GM23338 (cell line): ENCODE measurements around the gene HSH2D. TPM values are rescaled to one million over a fixed set of nuclear protein-coding genes. Genes with fewer than 3 reads are reported as not detected.

ENCODE experiments used
- polyA plus RNA-seq: library from polyadenylated mRNA; unstranded; fragments of >200 nt; fragmentation: Nextera tagmentation; extraction: Ambion mirVana; gene quantifications from 2 replicates; pipeline ENCODE4 v1.2.1, GENCODE V29; 2016
- small RNA-seq: library from RNA; depleted of rRNA; stranded (forward); fragments of <200 nt; gene quantifications from one replicate; pipeline ENCODE3, GENCODE V24; 2014; ENCODE audit warnings: low replicate concordance
- total RNA-seq: library from RNA; depleted of rRNA; stranded (reverse); fragments of >200 nt; shearing (Covaris generic); gene quantifications from 2 replicates; pipeline ENCODE4 v1.2.3, GENCODE V29; 2014; rRNA removed

Gene HSH2D
- total and polyA plus RNA-seq, 2 experiments from 2014 or later = 0.81 to 1.4 TPM

Small RNA genes lying within 50 kb of the gene (small RNA-seq; reads per million reads assigned to genes)
- gene RF00017 = not detected

Other genes starting within 250 kb of the HSH2D start
- not detected in 2 replicates for gene CYP4F2, start 245.6 kb upstream of the HSH2D start, total RNA-seq
- not detected in 2 replicates for gene CYP4F2, start 245.6 kb upstream of the HSH2D start, polyA plus RNA-seq
- gene CYP4F11, start 209.2 kb upstream of the HSH2D start, total RNA-seq = not detected in 2 replicates
- not detected in 2 replicates for gene CYP4F11, start 209.2 kb upstream of the HSH2D start, polyA plus RNA-seq
- not detected in 2 replicates for gene OR10H4, start 194.7 kb upstream of the HSH2D start, total RNA-seq
- not detected in 2 replicates for gene OR10H4, start 194.7 kb upstream of the HSH2D start, polyA plus RNA-seq
- 237 and 288 TPM in 2 replicates for gene TPM4, start 67.2 kb upstream of the HSH2D start, total RNA-seq
- 204 and 223 TPM in 2 replicates for gene TPM4, start 67.2 kb upstream of the HSH2D start, polyA plus RNA-seq
- gene RAB8A, start 31.8 kb upstream of the HSH2D start, total RNA-seq = 49.7 and 59.5 TPM in 2 replicates
- 48.0 and 53.1 TPM in 2 replicates for gene RAB8A, start 31.8 kb upstream of the HSH2D start, polyA plus RNA-seq
- not detected in 2 replicates for gene CIB3, start 29.8 kb downstream of the HSH2D start, total RNA-seq
- gene CIB3, start 29.8 kb downstream of the HSH2D start, polyA plus RNA-seq = 0.56 TPM in 1 of 2 replicates, not detected in the other
- 58.2 and 62.3 TPM in 2 replicates for gene FAM32A, start 41.7 kb downstream of the HSH2D start, total RNA-seq
- 58.9 and 67.3 TPM in 2 replicates for gene FAM32A, start 41.7 kb downstream of the HSH2D start, polyA plus RNA-seq
- gene AP1M1, start 54.2 kb downstream of the HSH2D start, total RNA-seq = 32.0 and 32.4 TPM in 2 replicates
- gene AP1M1, start 54.2 kb downstream of the HSH2D start, polyA plus RNA-seq = 22.0 and 23.1 TPM in 2 replicates
- 0.89 and 0.90 TPM in 2 replicates for gene KLF2, start 181.1 kb downstream of the HSH2D start, total RNA-seq
- gene KLF2, start 181.1 kb downstream of the HSH2D start, polyA plus RNA-seq = 0.43 TPM in 1 of 2 replicates, not detected in the other